Prostate gland (tissue), 2 donors: Measurements from ENCODE around the gene TBC1D22A. TPM values are rescaled to one million over a fixed set of nuclear protein-coding genes. Genes with fewer than 3 reads are reported as not detected.

Experiments
- DNase-seq: peaks from one replicate; pipeline ENCODE4 v3.0.0-alpha.2; 2019; ENCODE audit warnings: low spot score
- H3K27ac ChIP-seq, 2 donors: fragments of 200-600 bp; sonication (generic); 2 replicates each; pipeline ENCODE4 v1.5.1; 2017 to 2019
- H3K27me3 ChIP-seq: fragments of 200-600 bp; sonication (generic); replicated peaks from 2 replicates; pipeline ENCODE4 v1.5.1; 2019; ENCODE audit not compliant: insufficient read depth
- H3K36me3 ChIP-seq, 2 donors: fragments of 200-600 bp; sonication (generic); 1 replicate in 1 of 2; 2 replicates in 1 of 2; pipeline versions ENCODE4 v1.5.1 to v1.8.1; 2017 to 2019
- H3K4me1 ChIP-seq: fragments of 200-600 bp; sonication (generic); replicated peaks from 2 replicates; pipeline ENCODE4 v1.5.1; 2019
- H3K4me3 ChIP-seq, 2 donors: fragments of 200-600 bp; sonication (generic); 2 replicates each; pipeline ENCODE4 v1.5.1; 2017 to 2019
- H3K9me3 ChIP-seq: fragments of 200-600 bp; sonication (generic); 2 replicates; pipeline ENCODE4 v1.5.1; 2017
- POLR2A ChIP-seq: fragments of 450-650 bp; IDR thresholded peaks from one replicate; pipeline ENCODE4 v1.6.1; 2016; ENCODE audit warnings: antibody characterized with exemption, mild to moderate bottlenecking
- POLR2AphosphoS5 ChIP-seq: sonication (generic); formaldehyde crosslinking; IDR thresholded peaks from one replicate; pipeline ENCODE4 v1.6.1; 2017; ENCODE audit warnings: antibody characterized with exemption
- WGBS: methylation state at CpG from one replicate; pipeline ENCODE4 v1.1.5; 2018; 5-methylcytosine and 5-hydroxymethylcytosine counted together
- intact Hi-C: fragments of 100-400 bp; cut with DNase I; formaldehyde crosslinking; loops from one replicate; pipeline ENCODE4 v1.14.2; 2022
- total RNA-seq, 2 donors: library from RNA; depleted of rRNA; stranded (reverse); fragments of >200 nt; gene quantifications; one replicate each; pipeline ENCODE4 v1.1.0, GENCODE V29; 2016
- TF ChIP-seq, protein P1 (sequence below), 4 experiments: fragments of 200-600 bp in 2 of 4; fragments of 450-650 bp in 2 of 4; sonication (generic) in 2 of 4; IDR thresholded peaks; 1 replicate in 3 of 4; 2 replicates in 1 of 4; pipeline ENCODE4 v1.5.1; 2016 to 2019; ENCODE audit warnings: antibody characterized with exemption in 4 of 4, mild to moderate bottlenecking in 2 of 4, moderate library complexity in 2 of 4

The TBC1D22A gene
- total RNA-seq, 2 donors from 2014 or later: 16.0 to 30.7 TPM

DNA sequence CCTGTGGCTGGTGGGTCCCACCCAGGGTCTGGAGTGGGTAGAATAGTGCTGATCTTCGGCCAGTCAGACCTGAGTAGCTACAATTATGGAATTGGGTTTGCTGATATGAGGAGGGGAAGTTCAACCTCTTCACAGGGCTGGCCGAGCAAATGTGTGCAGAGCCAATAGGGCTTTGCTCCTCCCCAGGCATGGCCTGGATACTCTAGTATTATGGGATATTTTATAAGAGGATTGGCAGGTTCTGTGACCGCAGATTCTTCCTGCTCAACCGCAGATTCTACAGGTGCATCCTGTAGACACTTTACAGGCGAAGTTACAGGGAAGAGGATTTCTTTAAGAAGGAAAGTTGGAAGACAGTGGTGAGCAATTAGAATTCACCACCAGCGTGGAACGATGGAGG, 44.3 kb downstream of the TBC1D22A start:
- Histone ChIP-seq H3K27me3 (peaks cover 2% of the 10 kb centered on the region), H3K27ac (no peak overlapping the region), H3K36me3 (no peaks in the 10 kb centered on the region), H3K9me3 (no peaks in the 10 kb centered on the region), H3K4me1 (no peaks in the 10 kb centered on the region), H3K4me3 (no peak overlapping the region)
- intact Hi-C loops: no loop called here
- no peak for DNase-seq
- TF ChIP-seq POLR2A: no peak
- TF ChIP-seq, protein P1, sequence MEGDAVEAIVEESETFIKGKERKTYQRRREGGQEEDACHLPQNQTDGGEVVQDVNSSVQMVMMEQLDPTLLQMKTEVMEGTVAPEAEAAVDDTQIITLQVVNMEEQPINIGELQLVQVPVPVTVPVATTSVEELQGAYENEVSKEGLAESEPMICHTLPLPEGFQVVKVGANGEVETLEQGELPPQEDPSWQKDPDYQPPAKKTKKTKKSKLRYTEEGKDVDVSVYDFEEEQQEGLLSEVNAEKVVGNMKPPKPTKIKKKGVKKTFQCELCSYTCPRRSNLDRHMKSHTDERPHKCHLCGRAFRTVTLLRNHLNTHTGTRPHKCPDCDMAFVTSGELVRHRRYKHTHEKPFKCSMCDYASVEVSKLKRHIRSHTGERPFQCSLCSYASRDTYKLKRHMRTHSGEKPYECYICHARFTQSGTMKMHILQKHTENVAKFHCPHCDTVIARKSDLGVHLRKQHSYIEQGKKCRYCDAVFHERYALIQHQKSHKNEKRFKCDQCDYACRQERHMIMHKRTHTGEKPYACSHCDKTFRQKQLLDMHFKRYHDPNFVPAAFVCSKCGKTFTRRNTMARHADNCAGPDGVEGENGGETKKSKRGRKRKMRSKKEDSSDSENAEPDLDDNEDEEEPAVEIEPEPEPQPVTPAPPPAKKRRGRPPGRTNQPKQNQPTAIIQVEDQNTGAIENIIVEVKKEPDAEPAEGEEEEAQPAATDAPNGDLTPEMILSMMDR (IDR thresholded peaks at IDR 0.05): no peak
- TF ChIP-seq POLR2AphosphoS5: no peak
- WGBS: 88% methylated on average over 7 of the region's 7 CpGs

DNA sequence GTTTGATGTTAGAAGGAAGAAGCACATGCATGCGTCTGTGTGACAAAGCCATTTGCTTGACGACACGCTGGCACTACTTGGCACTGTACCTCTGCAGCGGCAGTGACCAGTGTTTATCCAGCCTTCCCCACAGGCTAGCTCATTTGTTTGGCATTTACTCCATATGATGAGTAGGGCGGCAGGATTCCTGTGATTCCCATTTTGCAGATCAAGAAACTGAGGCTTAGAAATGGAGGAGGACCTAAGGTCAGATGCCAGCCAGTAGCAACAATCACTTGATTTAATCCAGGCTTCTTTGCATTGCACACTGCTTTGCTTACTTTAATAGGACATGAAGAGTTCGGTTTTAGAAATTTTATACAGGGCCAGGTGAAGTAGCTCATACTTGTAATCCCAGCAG, 45.0 kb downstream of the TBC1D22A start:
- no peak for DNase-seq
- no peak for TF ChIP-seq POLR2AphosphoS5
- TF ChIP-seq POLR2A: no peak
- TF ChIP-seq, protein P1 (IDR thresholded peaks at IDR 0.05): no peak
- Histone ChIP-seq H3K4me1 (no peaks in the 10 kb centered on the region), H3K27me3 (peaks cover 2% of the 10 kb centered on the region), H3K9me3 (no peaks in the 10 kb centered on the region), H3K4me3 (no peak overlapping the region), H3K27ac (no peak overlapping the region), H3K36me3 (no peaks in the 10 kb centered on the region)
- intact Hi-C loops: no loop called here
- whole genome bisulfite sequencing: 92% methylated on average over 6 of the region's 6 CpGs

DNA sequence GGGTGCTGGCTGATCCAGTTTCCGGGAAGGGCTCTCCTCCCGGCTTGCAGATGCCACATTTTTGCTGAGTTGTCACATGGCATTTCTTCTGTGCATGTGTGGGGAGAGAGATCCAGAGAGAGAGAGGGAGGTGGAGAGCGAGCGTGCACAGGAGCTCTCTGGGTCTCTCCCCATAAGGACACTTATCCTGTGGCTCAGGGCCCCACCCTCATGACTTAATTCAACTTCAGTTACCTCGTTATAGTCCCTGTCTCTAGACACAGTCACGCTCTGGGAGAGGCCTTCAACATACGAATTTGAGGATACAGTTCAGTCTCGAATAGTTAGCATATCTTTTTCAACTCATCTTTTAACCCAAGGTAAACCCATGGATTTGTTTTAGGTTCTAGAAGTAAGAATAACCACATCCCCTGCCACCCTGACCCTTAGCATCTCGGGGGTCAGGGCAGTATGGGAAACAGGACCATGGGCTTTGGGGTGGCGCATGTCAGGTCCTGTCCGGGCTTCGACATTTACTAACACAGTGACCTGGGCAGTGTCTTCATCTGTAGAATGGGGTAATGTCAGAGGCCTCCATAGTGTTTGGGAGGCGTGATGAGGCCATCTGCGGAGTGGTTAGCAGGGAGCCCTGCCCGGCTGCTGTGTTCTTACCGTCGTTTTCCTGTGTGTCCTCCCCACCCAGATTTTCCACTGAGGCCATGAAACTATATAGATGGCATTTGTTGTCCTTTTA, 46.9 kb downstream of the TBC1D22A start:
- TF ChIP-seq POLR2AphosphoS5 (no peak), POLR2A (no peak)
- TF ChIP-seq, protein P1 (IDR thresholded peaks at IDR 0.05): no peak
- DNase-seq: no peak
- Histone ChIP-seq H3K4me3 (no peak overlapping the region), H3K9me3 (no peaks in the 10 kb centered on the region), H3K27me3 (peaks cover 1% of the 10 kb centered on the region), H3K4me1 (no peaks in the 10 kb centered on the region), H3K27ac (no peak overlapping the region), H3K36me3 (no peaks in the 10 kb centered on the region)
- 97% methylated on average over 17 of the region's 17 CpGs for WGBS
- intact Hi-C loops: no loop called here

DNA sequence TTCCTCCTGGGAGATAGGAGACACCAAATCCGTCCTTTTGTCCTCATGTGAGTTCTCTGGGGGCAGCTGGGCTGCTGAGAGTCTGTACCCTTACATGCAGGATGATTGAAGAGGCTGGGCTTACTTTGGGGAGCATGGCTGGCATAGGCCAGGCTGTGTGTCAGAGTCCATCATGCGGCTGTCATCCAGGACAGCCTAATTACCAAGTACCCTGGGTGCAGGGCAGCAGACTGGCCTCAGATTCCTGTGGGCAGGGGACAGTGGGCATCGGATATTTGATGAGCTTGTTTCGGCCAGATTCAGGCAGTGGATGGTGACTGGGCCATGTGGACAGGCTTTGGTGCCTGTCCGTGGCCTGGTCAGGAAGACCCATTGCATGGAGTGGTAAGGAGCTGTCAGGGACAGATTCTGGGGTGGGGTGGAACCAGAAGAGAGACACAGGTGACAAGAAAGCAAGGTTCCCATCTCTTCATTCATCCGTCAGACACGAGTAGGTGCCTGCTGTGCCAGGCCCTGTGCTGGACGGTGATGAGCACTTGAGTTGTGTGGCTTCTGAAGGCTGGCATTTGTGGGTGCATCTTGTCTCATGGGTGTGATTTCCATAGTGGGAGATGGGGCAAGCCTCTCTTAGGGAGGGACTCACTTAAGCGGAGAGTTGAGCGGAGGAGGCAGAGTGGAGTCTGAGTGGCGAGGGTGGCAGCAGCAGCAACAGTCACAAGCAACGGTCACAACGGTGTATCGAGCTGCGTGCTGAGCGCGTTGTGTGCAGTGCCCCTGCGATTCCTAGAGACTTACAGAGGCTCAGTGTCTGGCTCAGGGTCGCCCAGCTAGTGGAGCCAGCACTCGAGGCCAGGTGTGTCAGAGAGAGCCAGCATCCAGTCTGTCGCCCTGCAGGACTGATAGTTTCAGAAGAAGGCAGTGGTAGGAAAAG, 48.7 kb downstream of the TBC1D22A start:
- no peaks in the 10 kb centered on the region for H3K36me3 ChIP-seq
- TF ChIP-seq, protein P1 (IDR thresholded peaks at IDR 0.05): no peak
- TF ChIP-seq POLR2AphosphoS5 (no peak), POLR2A (no peak)
- DNase-seq: no peak
- H3K27ac ChIP-seq: no peak overlapping the region
- H3K9me3 ChIP-seq: no peaks in the 10 kb centered on the region
- no peaks in the 10 kb centered on the region for H3K27me3 ChIP-seq
- intact Hi-C loops: no loop called here
- H3K4me3 ChIP-seq: no peak overlapping the region
- WGBS: 96% methylated on average over 21 of the region's 21 CpGs
- no peaks in the 10 kb centered on the region for H3K4me1 ChIP-seq
